Adipocyte (in vitro differentiated cells): ENCODE data around the gene MID2.
A peak's percentile ranks its signal among the peaks of the same experiment; 100 is the strongest.
"Not testable (repeated sequence)": the region's sequence is repeated elsewhere in the genome, so short reads cannot be mapped to it uniquely, and the experiment has no call there.

Source experiments
- DNase-seq: peaks from one replicate; pipeline ENCODE4 v3.0.0-alpha.2; 2015; ENCODE audit warnings: low read depth
- H3K27me3 ChIP-seq: replicated peaks from 2 replicates; pipeline ENCODE4 v1.7.0; 2013; ENCODE audit warnings: mild to moderate bottlenecking, low read length, moderate library complexity; ENCODE audit not compliant: control insufficient read depth, insufficient read depth
- H3K36me3 ChIP-seq: 2 replicates; pipeline ENCODE4 v1.7.0; 2013; ENCODE audit warnings: low read length, mild to moderate bottlenecking, moderate library complexity; ENCODE audit not compliant: control insufficient read depth, insufficient read depth, severe bottlenecking
- H3K4me1 ChIP-seq: 2 replicates; pipeline ENCODE4 v1.7.0; 2013; ENCODE audit warnings: mild to moderate bottlenecking, low read length, moderate library complexity; ENCODE audit not compliant: control insufficient read depth, insufficient read depth
- H3K4me3 ChIP-seq: 2 replicates; pipeline ENCODE4 v1.7.0; 2013; ENCODE audit warnings: mild to moderate bottlenecking, low read length, moderate library complexity
- H3K9ac ChIP-seq: 2 replicates; pipeline ENCODE4 v1.7.0; 2013; ENCODE audit warnings: mild to moderate bottlenecking, low read length, moderate library complexity
- H3K9me3 ChIP-seq: 2 replicates; pipeline ENCODE4 v1.7.0; 2013; ENCODE audit warnings: mild to moderate bottlenecking, low read length, moderate library complexity; ENCODE audit not compliant: control insufficient read depth

MID2 gene, protein sequence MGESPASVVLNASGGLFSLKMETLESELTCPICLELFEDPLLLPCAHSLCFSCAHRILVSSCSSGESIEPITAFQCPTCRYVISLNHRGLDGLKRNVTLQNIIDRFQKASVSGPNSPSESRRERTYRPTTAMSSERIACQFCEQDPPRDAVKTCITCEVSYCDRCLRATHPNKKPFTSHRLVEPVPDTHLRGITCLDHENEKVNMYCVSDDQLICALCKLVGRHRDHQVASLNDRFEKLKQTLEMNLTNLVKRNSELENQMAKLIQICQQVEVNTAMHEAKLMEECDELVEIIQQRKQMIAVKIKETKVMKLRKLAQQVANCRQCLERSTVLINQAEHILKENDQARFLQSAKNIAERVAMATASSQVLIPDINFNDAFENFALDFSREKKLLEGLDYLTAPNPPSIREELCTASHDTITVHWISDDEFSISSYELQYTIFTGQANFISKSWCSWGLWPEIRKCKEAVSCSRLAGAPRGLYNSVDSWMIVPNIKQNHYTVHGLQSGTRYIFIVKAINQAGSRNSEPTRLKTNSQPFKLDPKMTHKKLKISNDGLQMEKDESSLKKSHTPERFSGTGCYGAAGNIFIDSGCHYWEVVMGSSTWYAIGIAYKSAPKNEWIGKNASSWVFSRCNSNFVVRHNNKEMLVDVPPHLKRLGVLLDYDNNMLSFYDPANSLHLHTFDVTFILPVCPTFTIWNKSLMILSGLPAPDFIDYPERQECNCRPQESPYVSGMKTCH

DNA sequence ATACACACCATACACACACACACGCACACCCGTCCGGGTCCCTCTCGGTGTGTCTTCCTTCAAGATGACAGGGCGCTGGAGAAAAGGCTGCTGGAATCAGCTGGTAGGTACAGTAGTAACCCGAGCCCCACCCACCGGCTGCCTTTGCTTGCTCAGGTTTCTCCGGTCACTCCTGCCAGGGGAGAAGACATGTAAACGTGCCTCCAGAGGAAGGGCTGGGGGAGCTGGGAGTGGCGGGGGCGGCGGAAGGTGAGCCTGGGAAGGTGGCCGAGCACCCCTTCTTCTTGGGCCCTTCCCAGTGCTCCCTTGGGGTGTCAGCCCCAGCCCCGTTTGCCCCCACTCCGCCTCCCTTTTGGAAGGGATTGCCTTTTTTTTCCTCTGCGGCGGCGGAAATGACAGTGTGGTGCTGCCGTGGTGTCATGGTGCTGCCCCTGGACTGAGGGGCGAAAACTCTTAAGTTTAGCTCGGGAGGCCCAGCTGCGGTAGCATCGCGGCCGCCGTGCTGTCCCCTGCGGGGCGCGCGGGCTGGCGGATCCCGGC, at the start of gene MID2:
TSS of gene MID2 (plus strand) at position 169 of the 540 bp plus-strand sequence. CDS start 561 bp downstream, outside the sequence.
- peaks cover 5% of the 10 kb centered on the region for H3K4me1 ChIP-seq
- DNase-seq, result peak; percentile 67
- no peaks in the 10 kb centered on the region for H3K9me3 ChIP-seq
- H3K4me3 ChIP-seq, result peak within 1 kb of the TSS; percentile 67
- H3K27me3 ChIP-seq, result no peaks in the 10 kb centered on the region
- H3K9ac ChIP-seq, result peak within 1 kb of the TSS; percentile 77
- H3K36me3 ChIP-seq, result no peaks in the 10 kb centered on the region

DNA sequence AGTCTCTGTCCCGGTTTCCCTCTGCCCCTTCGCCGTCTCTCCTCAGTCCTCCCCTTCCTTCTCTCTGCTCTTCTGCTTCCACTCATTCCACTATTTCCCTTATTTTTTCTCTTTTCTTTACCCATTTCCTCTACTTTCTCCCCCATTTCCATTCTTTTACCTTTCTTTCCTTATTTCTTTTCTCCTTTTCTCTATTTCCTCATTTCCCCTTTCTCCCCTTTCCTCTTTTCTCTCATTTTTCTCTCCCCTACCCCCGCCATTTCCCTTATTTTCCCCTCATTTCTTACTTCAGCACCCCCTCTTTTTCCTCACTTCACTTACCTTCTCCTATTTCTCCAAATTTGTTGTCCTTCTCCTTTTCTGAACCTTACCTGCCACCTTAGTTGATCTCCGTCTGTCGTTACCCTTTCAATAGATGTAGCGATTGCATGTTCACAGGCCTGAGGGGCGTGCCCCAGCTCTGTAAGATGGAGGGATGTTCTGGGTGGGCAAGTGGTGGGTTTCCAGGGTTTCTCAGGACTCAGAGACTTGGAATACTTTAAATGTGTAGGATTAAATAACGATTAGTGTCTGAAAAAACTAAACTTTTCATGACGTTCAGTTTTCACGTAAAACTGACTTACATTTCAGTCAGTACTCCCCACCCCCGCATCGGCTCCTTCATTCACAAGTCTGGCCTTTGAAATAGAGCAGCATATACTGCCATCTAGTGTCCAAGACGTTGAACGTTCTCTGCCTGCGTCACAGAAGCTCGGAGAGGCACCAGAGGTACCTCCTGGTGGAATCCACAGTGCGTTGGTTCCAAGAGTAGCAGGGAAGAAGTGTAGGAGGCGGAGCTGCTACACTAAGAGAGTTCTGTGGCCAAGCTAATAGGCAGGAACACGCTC, 48.8 kb upstream of the MID2 start:
- Histone ChIP-seq H3K9me3 (peaks cover 6% of the 10 kb centered on the region), H3K4me3 (peak overlapping the region; percentile 80), H3K4me1 (peaks cover 12% of the 10 kb centered on the region), H3K9ac (peak overlapping the region; percentile 84), H3K27me3 (peaks cover 31% of the 10 kb centered on the region), H3K36me3 (no peaks in the 10 kb centered on the region)
- peak; percentile 93 for DNase-seq

GRCh38 chrX:107777536-107777832, 48.2 kb upstream of the MID2 start, which contains the start of gene NCBP2L:
Gene NCBP2L (plus strand): TSS chrX:107777733. CDS start chrX:107794221, 16,488 bp downstream.
- Histone ChIP-seq H3K4me1 (peaks cover 12% of the 10 kb centered on the region), H3K9me3 (peaks cover 4% of the 10 kb centered on the region), H3K4me3 (peak within 1 kb of the TSS; percentile 80), H3K9ac (peak within 1 kb of the TSS; percentile 84), H3K36me3 (no peaks in the 10 kb centered on the region), H3K27me3 (peaks cover 27% of the 10 kb centered on the region)
- no peak for DNase-seq

- Histone ChIP-seq H3K36me3 (no peaks in the 10 kb centered on the region), H3K9me3 (no peaks in the 10 kb centered on the region), H3K4me3 (no peak overlapping the region), H3K27me3 (peaks cover 15% of the 10 kb centered on the region), H3K4me1 (peaks cover 4% of the 10 kb centered on the region), H3K9ac (no peak overlapping the region)
- no peak for DNase-seq
Measured at GRCh38 chrX:107780525-107780924, 45.1 kb upstream of the MID2 start.

DNA sequence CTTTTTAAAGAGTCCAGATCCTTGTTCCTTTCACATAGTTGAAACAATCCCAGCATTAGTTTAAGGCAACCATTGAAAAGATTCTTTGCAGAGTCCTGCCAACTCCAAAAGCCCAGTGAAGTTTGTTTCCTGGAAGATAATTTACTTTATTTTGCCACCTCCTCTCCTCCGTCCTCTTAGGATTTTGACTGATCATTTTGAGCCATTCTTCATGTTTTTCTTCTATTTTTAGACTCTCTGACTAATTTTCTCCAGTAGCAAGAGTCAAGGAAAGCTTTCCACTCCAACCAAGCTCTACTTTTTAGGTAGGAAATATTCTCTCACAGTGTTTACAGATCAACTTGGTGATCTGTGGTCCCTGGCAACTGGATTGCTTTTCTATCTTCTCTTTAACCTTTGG, 37.8 kb upstream of the MID2 start:
- peak; percentile 4 for DNase-seq
- H3K4me3 ChIP-seq, result no peak overlapping the region
- no peak overlapping the region for H3K9ac ChIP-seq
- H3K36me3 ChIP-seq, result no peaks in the 10 kb centered on the region
- H3K9me3 ChIP-seq, result no peaks in the 10 kb centered on the region
- peaks cover 15% of the 10 kb centered on the region for H3K4me1 ChIP-seq
- H3K27me3 ChIP-seq, result peaks cover 52% of the 10 kb centered on the region

DNA sequence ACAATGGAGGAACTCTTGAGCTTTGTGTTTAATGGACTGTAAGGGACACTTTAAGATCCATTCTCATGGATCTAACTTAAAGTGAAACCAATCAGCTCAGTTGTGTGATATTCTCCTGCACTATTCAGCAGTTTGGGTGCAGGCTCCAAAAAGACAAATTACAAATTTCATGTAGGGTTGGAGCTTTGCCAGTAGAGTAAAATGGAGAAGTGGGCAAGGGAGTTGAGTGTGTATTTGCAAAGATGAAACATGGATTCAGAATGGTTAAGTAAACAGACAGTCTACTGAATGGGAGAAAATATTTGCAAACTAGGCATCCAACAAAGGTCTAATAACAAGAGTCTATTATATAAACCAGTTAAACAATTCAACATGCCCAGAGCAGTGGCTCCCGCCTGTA, 21.2 kb upstream of the MID2 start:
- Histone ChIP-seq H3K36me3 (no peaks in the 10 kb centered on the region), H3K4me1 (no peaks in the 10 kb centered on the region), H3K9me3 (peaks cover 26% of the 10 kb centered on the region), H3K4me3 (no peak overlapping the region), H3K27me3 (peaks cover 10% of the 10 kb centered on the region), H3K9ac (no peak overlapping the region)
- DNase-seq, result no peak

GRCh38 chrX:107805179-107805578, 20.5 kb upstream of the MID2 start:
- no peak overlapping the region for H3K9ac ChIP-seq
- no peaks in the 10 kb centered on the region for H3K36me3 ChIP-seq
- peaks cover 25% of the 10 kb centered on the region for H3K9me3 ChIP-seq

GRCh38 chrX:107810053-107810452, 15.6 kb upstream of the MID2 start:
- DNase-seq, H3K4me3 ChIP-seq: not testable (repeated sequence)

More at GRCh38 chrX:107805179-107805578, 20.5 kb upstream of the MID2 start:
- Histone ChIP-seq H3K27me3 (peaks cover 7% of the 10 kb centered on the region), H3K4me3 (no peak overlapping the region), H3K4me1 (no peaks in the 10 kb centered on the region)
- no peak for DNase-seq

DNA sequence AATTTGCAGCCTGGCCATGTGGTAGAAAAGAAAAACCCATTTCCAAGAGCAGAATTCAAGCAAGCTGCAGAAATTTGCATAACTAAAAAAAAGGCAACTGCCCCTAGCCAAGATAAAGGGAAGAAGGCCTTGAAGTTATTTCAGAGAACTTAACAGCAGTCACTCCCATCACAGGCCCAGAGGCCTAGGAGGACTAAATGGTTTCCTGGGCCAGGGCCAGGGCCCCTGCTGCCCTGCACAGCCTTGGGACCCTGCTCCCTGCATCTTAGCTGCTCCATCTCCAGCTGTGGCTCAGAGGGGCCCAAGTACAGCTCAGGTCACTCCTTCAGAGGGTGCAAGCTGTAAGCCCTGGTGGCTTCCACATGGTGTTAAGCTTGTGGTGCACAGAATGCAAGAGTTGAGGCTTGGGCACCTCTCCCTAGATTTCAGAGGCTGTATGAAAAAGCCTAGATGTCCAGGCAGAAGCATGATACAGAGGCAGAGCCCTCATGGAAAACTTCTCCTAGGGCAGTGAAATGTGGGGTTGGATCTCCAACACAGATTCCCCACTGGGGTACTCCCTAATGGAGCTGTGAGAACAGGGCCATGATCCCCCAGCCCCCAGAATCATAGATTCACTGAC, 6.7 kb upstream of the MID2 start:
- Histone ChIP-seq H3K9ac (no peak overlapping the region), H3K36me3 (no peaks in the 10 kb centered on the region), H3K4me1 (no peaks in the 10 kb centered on the region), H3K4me3 (no peak overlapping the region), H3K27me3 (peaks cover 12% of the 10 kb centered on the region), H3K9me3 (peaks cover 37% of the 10 kb centered on the region)
- DNase-seq, result no peak

More at GRCh38 chrX:107810053-107810452, 15.6 kb upstream of the MID2 start:
- peaks cover 18% of the 10 kb centered on the region for H3K27me3 ChIP-seq
- H3K9me3 ChIP-seq, H3K9ac ChIP-seq, H3K36me3 ChIP-seq, H3K4me1 ChIP-seq: not testable (repeated sequence)

DNA sequence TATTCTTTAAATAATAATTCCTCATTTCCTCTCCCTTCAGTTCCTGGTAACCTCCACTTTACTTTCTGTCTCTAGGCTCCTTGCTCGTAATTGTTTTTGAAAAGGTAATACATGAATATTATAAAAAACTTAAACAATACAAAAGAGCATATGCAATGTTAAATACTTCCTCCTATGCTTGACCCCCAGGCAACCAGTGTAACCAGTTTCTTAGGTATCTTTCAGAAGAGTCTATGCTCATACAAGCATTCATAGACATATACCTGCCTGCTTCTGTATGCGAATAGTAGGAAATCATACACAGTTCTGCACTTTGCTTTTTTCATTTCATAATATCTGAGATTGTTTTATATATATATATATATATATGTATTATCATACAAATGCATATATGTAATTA, 2.6 kb upstream of the MID2 start:
- DNase-seq, result no peak

More for the DNA sequence above, 2.6 kb upstream of the MID2 start:
- Histone ChIP-seq H3K9ac (no peak overlapping the region), H3K9me3 (peaks cover 26% of the 10 kb centered on the region), H3K36me3 (no peaks in the 10 kb centered on the region), H3K4me3 (no peak overlapping the region), H3K27me3 (no peaks in the 10 kb centered on the region), H3K4me1 (peaks cover 5% of the 10 kb centered on the region)
